Naive thymus-derived CD8-positive, alpha-beta T cell (primary cell): ENCODE measurements around the gene TRHDE. TPM values are rescaled to one million over a fixed set of nuclear protein-coding genes. Genes with fewer than 3 reads are reported as not detected.

ENCODE experiments used
- ATAC-seq, 2 donors: fragments of 150-1000 bp; cut with Tn5 transposase in 1 of 2; sonication (Bioruptor Pico), chemical (Tn5 transposase) in 1 of 2; 1 replicate in 1 of 2; 2 replicates in 1 of 2; pipeline ENCODE4 v1.10.0; 2021; ENCODE audit warnings: mild to moderate bottlenecking in 2 of 2, moderate library complexity in 2 of 2
- POLR2A ChIA-PET: fragments of 350-600 bp; sonication (Branson Sonifier 250); formaldehyde crosslinking; loops from one replicate; lab custom pipeline; 2021; ENCODE audit warnings: antibody characterized with exemption; lab: Charles Lee
- DNase-seq, 10 donors: peaks; one replicate each; pipeline versions ENCODE4 v3.0.0 to v3.0.0-alpha.2; 2020 to 2022
- H3K27ac Mint-ChIP-seq, 10 donors: one replicate each; pipeline ENCODE4 v1.8.0; 2020 to 2022; ENCODE audit warnings: mild to moderate bottlenecking in 10 of 10, mixed read lengths in 10 of 10, moderate library complexity in 4 of 10, inconsistent platforms in 1 of 10
- H3K27me3 Mint-ChIP-seq, 5 donors: one replicate each; pipeline ENCODE4 v1.8.0; 2021 to 2022; ENCODE audit warnings: mixed read lengths in 5 of 5
- H3K36me3 Mint-ChIP-seq, 3 donors: one replicate each; pipeline ENCODE4 v1.8.0; 2020 to 2022; ENCODE audit warnings: mixed read lengths in 3 of 3, mild to moderate bottlenecking in 2 of 3, inconsistent platforms in 1 of 3
- H3K4me1 Mint-ChIP-seq, 4 donors: one replicate each; pipeline ENCODE4 v1.8.0; 2021 to 2022; ENCODE audit warnings: mixed read lengths in 4 of 4
- H3K4me3 Mint-ChIP-seq, 10 donors: one replicate each; pipeline ENCODE4 v1.8.0; 2020 to 2022; ENCODE audit warnings: mild to moderate bottlenecking in 10 of 10, mixed read lengths in 10 of 10, moderate library complexity in 6 of 10, inconsistent platforms in 1 of 10
- H3K9me3 Mint-ChIP-seq, 9 donors: one replicate each; pipeline ENCODE4 v1.8.0; 2020 to 2022; ENCODE audit warnings: mixed read lengths in 9 of 9, mild to moderate bottlenecking in 3 of 9, inconsistent platforms in 1 of 9, moderate library complexity in 1 of 9
- polyA plus RNA-seq, 3 donors: library from polyadenylated mRNA; unstranded; fragments of 300-500 nt; fragmentation: Illumina TruSeq; gene quantifications; one replicate each; pipeline ENCODE4 v1.2.3, GENCODE V29; 2021
- total RNA-seq, 8 experiments: library from RNA in 2 of 8; stranded (reverse) in 2 of 8; gene quantifications; one replicate each; pipeline ENCODE4 v1.2.3 and lab custom pipeline; 2021 to 2026

TRHDE gene
- not detected for total RNA-seq
- polyA plus RNA-seq = not detected
- total RNA-seq (lab: John Stamatoyannopoulos, UW) = 0 to 0.09 (median 0) reads per million in 6 experiments

- no peak for ATAC-seq
- H3K27ac Mint-ChIP-seq = peak within 1 kb of the TSS in 1 of 10 donors; percentile 53
- peaks cover 0 to 4% (median 0%) of the 10 kb centered on the region in 3 donors for H3K36me3 Mint-ChIP-seq
- H3K4me3 Mint-ChIP-seq = peak within 1 kb of the TSS in 2 of 10 donors; percentile 11 to 24
- no peak for DNase-seq
- H3K9me3 Mint-ChIP-seq = peaks cover 0 to 9% (median 0%) of the 10 kb centered on the region in 9 donors
- POLR2A ChIA-PET = no interaction called here
- H3K4me1 Mint-ChIP-seq = peaks cover 0 to 8% (median 2%) of the 10 kb centered on the region in 4 donors
- H3K27me3 Mint-ChIP-seq = peaks cover 31 to 56% (median 40%) of the 10 kb centered on the region in 5 donors
Measured at GRCh38 chr12:72272091-72272661, at the start of gene TRHDE. TRHDE (plus strand) TSS chr12:72272370; CDS start chr12:72272644, 274 bp downstream.

GRCh38 chr12:72226510-72226909 is 45.7 kb upstream of the TRHDE start:
- H3K4me3 Mint-ChIP-seq = no peak overlapping the region
- no peaks in the 10 kb centered on the region for H3K4me1 Mint-ChIP-seq
- H3K27me3 Mint-ChIP-seq = no peaks in the 10 kb centered on the region
- H3K9me3 Mint-ChIP-seq = peaks cover 0 to 10% (median 0%) of the 10 kb centered on the region in 9 donors
- H3K27ac Mint-ChIP-seq = no peak overlapping the region
- ATAC-seq (no peak), DNase-seq (no peak)
- POLR2A ChIA-PET = no interaction called here
- H3K36me3 Mint-ChIP-seq = no peaks in the 10 kb centered on the region

DNA sequence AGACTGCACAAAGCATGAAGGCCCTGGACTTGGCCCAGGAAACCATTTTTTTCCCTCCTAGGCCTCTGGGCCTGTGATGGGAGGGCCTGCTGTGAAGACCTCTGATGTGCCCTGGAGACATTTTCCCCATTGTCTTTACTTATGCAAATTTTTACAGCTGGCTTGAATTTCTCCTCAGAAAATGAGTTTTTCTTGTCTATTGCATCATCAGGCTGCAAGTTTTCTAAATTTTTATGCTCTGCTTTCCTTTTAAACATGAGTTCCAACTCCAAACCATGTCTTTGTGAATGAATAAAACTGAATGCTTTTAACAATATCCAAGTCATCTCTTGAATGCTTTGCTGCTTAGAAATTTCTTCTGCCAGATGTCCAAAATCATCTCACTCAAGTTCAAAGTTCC is 43.7 kb upstream of the TRHDE start:
- ATAC-seq (no peak), DNase-seq (no peak)
- POLR2A ChIA-PET = no interaction called here
- Mint-ChIP-seq H3K36me3 (no peaks in the 10 kb centered on the region), H3K27ac (no peak overlapping the region), H3K4me1 (no peaks in the 10 kb centered on the region), H3K9me3 (peaks cover 0 to 10% (median 0%) of the 10 kb centered on the region in 9 donors), H3K4me3 (no peak overlapping the region), H3K27me3 (no peaks in the 10 kb centered on the region)

GRCh38 chr12:72230589-72230988 is 41.6 kb upstream of the TRHDE start:
- Mint-ChIP-seq H3K4me1 (no peaks in the 10 kb centered on the region), H3K9me3 (peaks cover 0 to 10% (median 0%) of the 10 kb centered on the region in 9 donors), H3K27me3 (no peaks in the 10 kb centered on the region), H3K27ac (no peak overlapping the region), H3K4me3 (no peak overlapping the region), H3K36me3 (no peaks in the 10 kb centered on the region)
- POLR2A ChIA-PET = no interaction called here
- ATAC-seq = no peak
- no peak for DNase-seq

- H3K9me3 Mint-ChIP-seq = peaks cover 0 to 9% (median 0%) of the 10 kb centered on the region in 9 donors
- H3K4me1 Mint-ChIP-seq = no peaks in the 10 kb centered on the region
- no peaks in the 10 kb centered on the region for H3K27me3 Mint-ChIP-seq
- no peak overlapping the region for H3K4me3 Mint-ChIP-seq
- DNase-seq = no peak
- ATAC-seq = no peak
- POLR2A ChIA-PET = no interaction called here
- no peak overlapping the region for H3K27ac Mint-ChIP-seq
- no peaks in the 10 kb centered on the region for H3K36me3 Mint-ChIP-seq
Measured at GRCh38 chr12:72234886-72235285, 37.3 kb upstream of the TRHDE start.

GRCh38 chr12:72236071-72236705 is 36.0 kb upstream of the TRHDE start:
- H3K27ac Mint-ChIP-seq = no peak overlapping the region
- DNase-seq (no peak), ATAC-seq (no peak)
- H3K27me3 Mint-ChIP-seq = no peaks in the 10 kb centered on the region
- no peaks in the 10 kb centered on the region for H3K4me1 Mint-ChIP-seq
- peaks cover 0 to 9% (median 4%) of the 10 kb centered on the region in 9 donors for H3K9me3 Mint-ChIP-seq
- POLR2A ChIA-PET = no interaction called here
- H3K4me3 Mint-ChIP-seq = no peak overlapping the region
- no peaks in the 10 kb centered on the region for H3K36me3 Mint-ChIP-seq

DNA sequence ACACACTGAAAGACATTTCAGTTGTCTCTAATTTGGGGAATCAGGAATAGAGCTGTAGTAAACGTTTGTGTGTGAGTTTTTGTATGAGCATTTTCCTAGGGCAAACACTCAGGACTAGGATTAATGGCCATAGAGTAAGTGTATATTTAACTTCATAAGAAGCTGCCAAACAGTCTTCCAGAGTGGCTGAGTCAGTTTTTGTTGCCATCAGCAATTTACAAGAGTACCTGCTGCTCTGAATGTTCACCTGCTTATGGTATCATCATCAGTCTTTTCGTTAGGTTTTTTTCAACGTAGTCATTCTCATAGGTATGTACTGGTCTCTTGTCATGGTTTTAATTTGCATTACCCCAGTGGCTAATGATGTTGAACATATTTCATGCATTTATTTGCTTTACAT is 30.6 kb upstream of the TRHDE start:
- no peaks in the 10 kb centered on the region for H3K4me1 Mint-ChIP-seq
- no peak overlapping the region for H3K4me3 Mint-ChIP-seq
- H3K27ac Mint-ChIP-seq = no peak overlapping the region
- POLR2A ChIA-PET = no interaction called here
- ATAC-seq (no peak), DNase-seq (no peak)
- peaks cover 0 to 6% (median 0%) of the 10 kb centered on the region in 5 donors for H3K27me3 Mint-ChIP-seq
- H3K36me3 Mint-ChIP-seq = no peaks in the 10 kb centered on the region
- peaks cover 0 to 12% (median 4%) of the 10 kb centered on the region in 9 donors for H3K9me3 Mint-ChIP-seq

DNA sequence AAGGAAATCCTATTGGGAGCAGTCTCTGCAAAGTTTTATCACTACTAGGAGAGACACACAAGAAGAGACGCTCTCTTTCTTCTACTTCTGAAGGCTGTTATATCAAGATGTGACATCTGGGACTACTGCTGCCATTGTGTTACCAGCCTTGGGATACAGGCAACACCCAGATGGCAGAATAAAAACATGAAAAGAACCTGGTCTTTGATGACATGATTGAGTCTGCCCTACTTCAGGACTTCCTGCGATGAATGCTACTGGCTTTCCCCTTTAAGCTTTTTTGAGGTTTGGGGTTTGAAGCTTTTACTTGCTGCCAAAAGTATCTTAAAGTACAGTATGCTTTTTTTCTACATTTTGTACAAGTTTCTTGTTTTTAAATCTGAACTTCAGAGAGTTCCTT is 29.2 kb upstream of the TRHDE start:
- no peak overlapping the region for H3K4me3 Mint-ChIP-seq
- no peaks in the 10 kb centered on the region for H3K4me1 Mint-ChIP-seq
- H3K36me3 Mint-ChIP-seq = no peaks in the 10 kb centered on the region
- H3K9me3 Mint-ChIP-seq = peaks cover 0 to 14% (median 3%) of the 10 kb centered on the region in 9 donors
- no peak for ATAC-seq
- DNase-seq = no peak
- H3K27ac Mint-ChIP-seq = no peak overlapping the region
- H3K27me3 Mint-ChIP-seq = peaks cover 0 to 8% (median 0%) of the 10 kb centered on the region in 5 donors
- POLR2A ChIA-PET = no interaction called here

GRCh38 chr12:72246370-72246769 is 25.8 kb upstream of the TRHDE start:
- Mint-ChIP-seq H3K27ac (no peak overlapping the region), H3K36me3 (no peaks in the 10 kb centered on the region), H3K4me1 (no peaks in the 10 kb centered on the region), H3K9me3 (peaks cover under 1 to 25% (median 15%) of the 10 kb centered on the region in 9 donors), H3K4me3 (no peak overlapping the region), H3K27me3 (peaks cover 0 to 8% (median 0%) of the 10 kb centered on the region in 5 donors)
- POLR2A ChIA-PET = no interaction called here
- no peak for ATAC-seq
- DNase-seq = no peak

DNA sequence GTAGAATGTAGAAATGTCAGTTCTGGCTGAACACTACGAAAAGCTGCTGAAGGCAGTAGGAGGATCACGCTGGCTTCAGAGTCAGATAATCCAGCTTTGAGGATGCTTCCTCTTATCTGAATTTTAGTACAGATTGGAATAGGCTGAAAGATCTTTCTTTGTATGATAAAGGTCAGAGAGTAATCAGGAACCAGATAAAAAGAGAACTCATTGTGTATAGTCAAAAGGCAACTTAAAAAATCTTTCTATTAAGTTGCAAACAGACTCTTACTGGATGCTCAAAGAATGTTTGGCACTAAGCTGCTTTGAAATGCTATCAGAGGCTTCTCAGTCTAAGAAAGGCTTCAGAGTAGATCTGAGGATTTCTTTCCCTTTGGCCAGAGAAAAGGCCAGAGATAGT is 21.8 kb upstream of the TRHDE start:
- ATAC-seq = no peak
- POLR2A ChIA-PET = no interaction called here
- H3K4me3 Mint-ChIP-seq = no peak overlapping the region
- no peak overlapping the region for H3K27ac Mint-ChIP-seq
- H3K36me3 Mint-ChIP-seq = peaks cover 0 to 6% (median 0%) of the 10 kb centered on the region in 3 donors
- peaks cover 10 to 24% (median 17%) of the 10 kb centered on the region in 9 donors for H3K9me3 Mint-ChIP-seq
- no peak for DNase-seq
- no peaks in the 10 kb centered on the region for H3K4me1 Mint-ChIP-seq
- H3K27me3 Mint-ChIP-seq = peaks cover 0 to 11% (median 1%) of the 10 kb centered on the region in 5 donors

GRCh38 chr12:72256725-72257124 is 15.4 kb upstream of the TRHDE start:
- POLR2A ChIA-PET = no interaction called here
- no peak overlapping the region for H3K27ac Mint-ChIP-seq
- H3K9me3 Mint-ChIP-seq = peaks cover 0 to 23% (median 4%) of the 10 kb centered on the region in 9 donors
- no peak for ATAC-seq
- H3K27me3 Mint-ChIP-seq = peaks cover 0 to 23% (median 3%) of the 10 kb centered on the region in 5 donors
- H3K4me3 Mint-ChIP-seq = no peak overlapping the region
- H3K36me3 Mint-ChIP-seq = peaks cover 0 to 6% (median 0%) of the 10 kb centered on the region in 3 donors
- H3K4me1 Mint-ChIP-seq = no peaks in the 10 kb centered on the region
- DNase-seq = no peak

DNA sequence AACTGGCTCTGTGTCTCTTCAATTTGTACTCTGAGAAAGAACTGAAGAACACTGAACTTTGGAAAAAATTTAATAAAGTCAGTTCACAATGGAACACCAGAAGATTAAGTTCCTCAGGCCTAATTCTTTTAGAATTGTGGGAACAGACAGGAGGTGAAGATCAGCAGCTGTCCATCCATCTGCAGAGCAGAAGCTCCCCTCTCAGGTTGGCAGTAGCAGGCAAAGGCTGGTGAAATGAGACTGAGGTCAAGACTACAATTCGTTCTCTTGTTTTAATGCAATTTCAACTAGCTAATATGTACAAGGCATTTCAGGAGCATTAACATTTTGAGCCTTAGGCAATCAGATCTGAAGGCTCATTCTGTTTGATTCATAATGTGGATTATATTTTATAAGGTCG is 10.3 kb upstream of the TRHDE start:
- DNase-seq (no peak), ATAC-seq (no peak)
- no peak overlapping the region for H3K27ac Mint-ChIP-seq
- H3K9me3 Mint-ChIP-seq = no peaks in the 10 kb centered on the region
- H3K4me1 Mint-ChIP-seq = no peaks in the 10 kb centered on the region
- H3K36me3 Mint-ChIP-seq = no peaks in the 10 kb centered on the region
- POLR2A ChIA-PET = no interaction called here
- no peak overlapping the region for H3K4me3 Mint-ChIP-seq
- H3K27me3 Mint-ChIP-seq = peaks cover 0 to 6% (median 1%) of the 10 kb centered on the region in 5 donors

DNA sequence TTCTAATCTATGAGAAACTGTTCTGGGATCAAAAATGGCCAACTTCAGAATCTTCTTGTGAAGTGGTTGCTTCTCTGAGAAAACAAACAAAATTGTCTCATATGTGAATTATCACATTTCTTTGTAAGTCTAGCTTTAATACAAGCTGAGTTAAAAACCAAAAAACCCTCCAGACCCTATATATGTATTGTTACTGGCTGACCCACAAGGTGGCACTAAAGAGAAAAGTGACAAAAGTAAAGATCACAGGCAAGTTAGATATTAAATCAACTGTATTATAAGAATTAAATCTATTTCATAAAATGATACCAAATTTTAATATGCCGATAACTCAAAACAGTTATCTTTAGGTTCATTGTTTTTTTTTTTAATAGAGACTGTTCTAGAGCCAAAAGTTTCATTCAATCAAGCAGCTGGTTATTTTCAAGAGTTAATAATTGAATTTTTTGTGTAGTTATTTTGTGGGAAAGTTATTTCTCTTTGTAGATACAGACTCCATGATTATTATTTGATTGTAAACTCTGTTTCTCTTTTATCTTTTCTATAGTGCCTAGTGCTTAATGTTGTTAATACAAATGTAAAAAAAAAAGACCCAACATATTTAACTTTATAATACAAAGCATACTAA is 7.5 kb upstream of the TRHDE start:
- POLR2A ChIA-PET = no interaction called here
- DNase-seq (no peak), ATAC-seq (no peak)
- Mint-ChIP-seq H3K36me3 (no peaks in the 10 kb centered on the region), H3K9me3 (no peaks in the 10 kb centered on the region), H3K27ac (no peak overlapping the region), H3K27me3 (peaks cover 1 to 9% (median 5%) of the 10 kb centered on the region in 5 donors), H3K4me1 (no peaks in the 10 kb centered on the region), H3K4me3 (no peak overlapping the region)
